Esophagus muscularis mucosa (tissue), 4 donors: ENCODE data around the gene OTOG. TPM values are rescaled to one million over a fixed set of nuclear protein-coding genes. Genes with fewer than 3 reads are reported as not detected.

Experiments
- DNase-seq: peaks from one replicate; pipeline ENCODE4 v3.0.0-alpha.2; 2017; ENCODE audit errors: extremely low spot score
- H3K27ac ChIP-seq, 4 donors: fragments of 200-600 bp; sonication (generic); replicated peaks in 1 of 4; 1 replicate in 3 of 4; 2 replicates in 1 of 4; pipeline ENCODE4 v1.5.1; 2016 to 2019; ENCODE audit warnings: mild to moderate bottlenecking in 1 of 4
- H3K27me3 ChIP-seq, 4 donors: fragments of 200-600 bp; sonication (generic); one replicate each; pipeline versions ENCODE4 v1.5.1 to v1.6.0; 2016 to 2019
- H3K36me3 ChIP-seq, 4 donors: fragments of 200-600 bp; sonication (generic); one replicate each; pipeline ENCODE4 v1.5.1; 2016 to 2019
- H3K4me1 ChIP-seq, 4 donors: fragments of 200-600 bp; sonication (generic); one replicate each; pipeline ENCODE4 v1.5.1; 2016 to 2019
- H3K4me3 ChIP-seq, 4 donors: fragments of 200-600 bp; sonication (generic); 1 replicate in 2 of 4; 2 replicates in 2 of 4; pipeline ENCODE4 v1.5.1; 2016 to 2019; ENCODE audit warnings: mild to moderate bottlenecking in 4 of 4, moderate library complexity in 1 of 4
- H3K9me3 ChIP-seq, 4 donors: fragments of 200-600 bp; sonication (generic); 1 replicate in 3 of 4; 2 replicates in 1 of 4; pipeline ENCODE4 v1.5.1; 2016 to 2019
- CTCF ChIP-seq, 3 experiments: fragments of 200-600 bp in 2 of 3; fragments of 450-650 bp in 1 of 3; sonication (generic) in 2 of 3; IDR thresholded peaks; one replicate each; pipeline ENCODE4 v1.5.1; 2017 to 2019; ENCODE audit warnings: antibody characterized with exemption in 3 of 3, mild to moderate bottlenecking in 2 of 3, moderate library complexity in 1 of 3
- EP300 ChIP-seq: sonication (generic); formaldehyde crosslinking; IDR thresholded peaks from one replicate; pipeline ENCODE4 v1.6.1; 2017; ENCODE audit warnings: antibody characterized with exemption
- POLR2A ChIP-seq: fragments of 450-650 bp; IDR thresholded peaks from one replicate; pipeline ENCODE4 v1.6.1; 2017; ENCODE audit warnings: antibody characterized with exemption, moderate library complexity, mild to moderate bottlenecking, low read depth
- POLR2AphosphoS5 ChIP-seq, 2 donors: sonication (generic); formaldehyde crosslinking; IDR thresholded peaks; one replicate each; pipeline ENCODE4 v1.6.1; 2017; ENCODE audit warnings: antibody characterized with exemption in 2 of 2
- WGBS: methylation state at CpG from one replicate; pipeline ENCODE4 v1.1.5; 2018; 5-methylcytosine and 5-hydroxymethylcytosine counted together
- intact Hi-C: fragments of 100-400 bp; cut with DNase I; formaldehyde crosslinking; loops from one replicate; pipeline ENCODE4 v1.15.1; 2023
- total RNA-seq, 4 donors: library from RNA; depleted of rRNA; stranded (reverse); fragments of >200 nt; gene quantifications; one replicate each; pipeline versions ENCODE4 v1.1.0 to v1.2.1, GENCODE V29; 2016

OTOG gene
- total RNA-seq, 4 donors from 2014 or later, result not detected

- DNase-seq, result no peak
- Histone ChIP-seq H3K9me3 (no peaks in the 10 kb centered on the region), H3K27ac (no peak overlapping the region), H3K36me3 (no peaks in the 10 kb centered on the region), H3K27me3 (peaks cover 0 to 19% (median under 1%) of the 10 kb centered on the region in 4 donors), H3K4me1 (no peaks in the 10 kb centered on the region), H3K4me3 (no peak overlapping the region)
- TF ChIP-seq POLR2A (no peak), EP300 (no peak), POLR2AphosphoS5 (IDR thresholded peaks at IDR 0.05) (no peak)
- WGBS, result 92% methylated on average over 20 of the region's 20 CpGs
- intact Hi-C loops, result no loop called here
Measured at GRCh38 chr11:17572791-17573460, 25.9 kb downstream of the OTOG start.

GRCh38 chr11:17573526-17573925 is 26.5 kb downstream of the OTOG start:
- 93% methylated on average over 3 of the region's 3 CpGs for WGBS
- no peak for DNase-seq
- H3K27ac ChIP-seq, result no peak overlapping the region
- H3K9me3 ChIP-seq, result no peaks in the 10 kb centered on the region
- intact Hi-C loops, result no loop called here
- H3K27me3 ChIP-seq, result peaks cover 0 to 25% (median 2%) of the 10 kb centered on the region in 4 donors
- no peak for TF ChIP-seq POLR2AphosphoS5 (IDR thresholded peaks at IDR 0.05)
- TF ChIP-seq EP300, result no peak
- TF ChIP-seq POLR2A, result no peak
- no peak for TF ChIP-seq CTCF (IDR thresholded peaks at IDR 0.05)
- H3K4me3 ChIP-seq, result no peak overlapping the region
- no peaks in the 10 kb centered on the region for H3K4me1 ChIP-seq
- no peaks in the 10 kb centered on the region for H3K36me3 ChIP-seq

- no peak overlapping the region for H3K27ac ChIP-seq
Measured at GRCh38 chr11:17574141-17575091, 27.4 kb downstream of the OTOG start.

GRCh38 chr11:17575431-17576425 is 28.7 kb downstream of the OTOG start:
- intact Hi-C loops, result no loop called here
- Histone ChIP-seq H3K36me3 (no peaks in the 10 kb centered on the region), H3K9me3 (no peaks in the 10 kb centered on the region), H3K27me3 (peaks cover 0 to 25% (median 2%) of the 10 kb centered on the region in 4 donors), H3K27ac (no peak overlapping the region), H3K4me1 (no peaks in the 10 kb centered on the region), H3K4me3 (no peak overlapping the region)
- DNase-seq, result no peak
- WGBS, result 87% methylated on average over 15 of the region's 16 CpGs
- TF ChIP-seq CTCF (IDR thresholded peaks at IDR 0.05), result no peak
- TF ChIP-seq POLR2A, result no peak
- no peak for TF ChIP-seq EP300
- no peak for TF ChIP-seq POLR2AphosphoS5 (IDR thresholded peaks at IDR 0.05)

More at GRCh38 chr11:17574141-17575091, 27.4 kb downstream of the OTOG start:
- Histone ChIP-seq H3K9me3 (no peaks in the 10 kb centered on the region), H3K4me3 (no peak overlapping the region), H3K36me3 (no peaks in the 10 kb centered on the region), H3K27me3 (peaks cover 0 to 25% (median 2%) of the 10 kb centered on the region in 4 donors), H3K4me1 (no peaks in the 10 kb centered on the region)
- intact Hi-C loops, result no loop called here
- no peak for DNase-seq
- 93% methylated on average over 5 of the region's 9 CpGs for WGBS
- no peak for TF ChIP-seq POLR2AphosphoS5 (IDR thresholded peaks at IDR 0.05)
- TF ChIP-seq EP300, result no peak
- TF ChIP-seq CTCF (IDR thresholded peaks at IDR 0.05), result no peak
- TF ChIP-seq POLR2A, result no peak
